ENCODE results near the gene GTF2IRD1. TPM values are rescaled to one million over a fixed set of nuclear protein-coding genes. Genes with fewer than 3 reads are reported as not detected.

The GTF2IRD1 gene
- total RNA-seq, 1 experiment from 2014 or later = 34.3 TPM

GRCh38 chr7:74525881-74526280 lies 72.2 kb downstream of the GTF2IRD1 start:
- peaks cover 36 to 68% (median 67%) of the 10 kb centered on the region in 3 experiments for H3K36me3 Mint-ChIP-seq (ENCODE audit: insufficient read depth in 1 of 3, low read depth in 3 of 3)
- Histone ChIP-seq H4K8ac (replicated peaks; ENCODE audit: insufficient read length, low read depth, low read length) (no peak overlapping the region), H2BK12ac (ENCODE audit: insufficient read length, low read depth, low read length) (no peak overlapping the region), H2AK5ac (ENCODE audit: insufficient read length, low read length) (no peak overlapping the region), H4K20me1 (ENCODE audit: control insufficient read depth, insufficient read depth, insufficient read length) (no peaks in the 10 kb centered on the region), H3K79me2 (ENCODE audit: insufficient read depth, low read length) (no peaks in the 10 kb centered on the region), H3K9me3 (ENCODE audit: control insufficient read depth, low read depth, low read length) (no peaks in the 10 kb centered on the region), H3K9ac (ENCODE audit: extremely low read depth, insufficient read length, low read length) (no peak overlapping the region), H3K14ac (ENCODE audit: insufficient read depth, low read length) (no peak overlapping the region; the same call in 1 of the 2 replicates), H2BK20ac (ENCODE audit: low read depth, low read length, poor library complexity, severe bottlenecking) (no peak overlapping the region), H3K23ac (ENCODE audit: insufficient read length, low read depth, low read length) (no peak overlapping the region), H3K4me1 (ENCODE audit: insufficient read depth, low read length) (peaks cover 3% of the 10 kb centered on the region; the same call in 1 of the 2 replicates), H3K27me3 (ENCODE audit: insufficient read depth, low read length) (no peaks in the 10 kb centered on the region), H3T11ph (ENCODE audit: low read length) (no peak overlapping the region), H4K91ac (ENCODE audit: insufficient read length, low read depth, low read length) (peak overlapping the region; percentile 71), H3K4ac (ENCODE audit: low read depth, low read length) (no peak overlapping the region), H3K27ac (ENCODE audit: insufficient read length, low read depth, low read length) (no peak overlapping the region), H3K23me2 (ENCODE audit: insufficient read length, low read depth, low read length, poor library complexity, severe bottlenecking) (no peaks in the 10 kb centered on the region), H2BK120ac (ENCODE audit: low read depth, low read length, poor library complexity, severe bottlenecking) (no peak overlapping the region), H3K56ac (ENCODE audit: insufficient read length, low read depth, low read length) (no peak overlapping the region), H2AFZ (ENCODE audit: low read length) (no peak overlapping the region), H3K79me1 (ENCODE audit: insufficient read depth, low read depth, low read length, poor library complexity, severe bottlenecking) (no peaks in the 10 kb centered on the region), H2BK15ac (ENCODE audit: low read depth, low read length) (no peak overlapping the region), H3K4me2 (ENCODE audit: insufficient read depth, insufficient read length, low read length) (no peak overlapping the region), H2BK5ac (ENCODE audit: insufficient read length, low read length) (no peak overlapping the region), H4K5ac (ENCODE audit: insufficient read length, low read depth, low read length) (no peak overlapping the region), H3K18ac (ENCODE audit: insufficient read length, low read depth, low read length) (no peak overlapping the region)
- no peak for TF ChIP-seq CTCF (conservative IDR thresholded peaks at IDR 0.05)
- no peaks in the 10 kb centered on the region; a peak in 1 of 5 replicates for H3K9me3 Mint-ChIP-seq
- WGBS (ENCODE audit: extremely low coverage, insufficient read length, low lambda C conversion rate) = no CpG with 5 or more reads among the region's 7 CpGs
- H3K4me3 Mint-ChIP-seq = no peak overlapping the region
- peak; percentile 94 for DNase-seq
- peak overlapping the region in 2 of 3 experiments; percentile 54 to 71; a peak in 4 of 7 replicates for H3K27ac Mint-ChIP-seq
- H3K27me3 Mint-ChIP-seq (ENCODE audit: low read depth) = no peaks in the 10 kb centered on the region
- peaks cover 10 to 19% of the 10 kb centered on the region in 2 experiments for H3K4me1 Mint-ChIP-seq

Data from H9 (cell line).